A549 (cell line): Measurements from ENCODE around the gene TNIP2. TPM values are rescaled to one million over a fixed set of nuclear protein-coding genes. Genes with fewer than 3 reads are reported as not detected.

ENCODE experiments used
- ATAC-seq, 2 experiments: fragments of 200-7000 bp in 1 of 2; fragments of >200 bp in 1 of 2; cut with Nextera tagmentation in 1 of 2; cut with Tn5 transposase in 1 of 2; 3 replicates each; pipeline versions ENCODE4 v1.8.0 to v1.9.1; 2018 to 2020; ENCODE audit warnings: mild to moderate bottlenecking in 1 of 2, moderate library complexity in 1 of 2
- CTCF ChIA-PET: fragments of 300-600 bp; sonication (Branson Sonifier 250); formaldehyde crosslinking; extraction: SDS; loops from one replicate; lab custom pipeline; 2021; ENCODE audit warnings: antibody characterized with exemption, inconsistent platforms; lab: Yijun Ruan, JAX
- POLR2A ChIA-PET: fragments of 350-600 bp; formaldehyde crosslinking; extraction: SDS; loops from one replicate; lab custom pipeline; 2021; ENCODE audit warnings: antibody characterized with exemption, inconsistent platforms; lab: Yijun Ruan, JAX
- DNase-seq, 2 experiments: peaks; one replicate each; pipeline versions ENCODE4 v3.0.0 to v3.0.0-alpha.2; 2011 to 2016; ENCODE audit warnings: low read depth in 1 of 2, low spot score in 1 of 2
- FAIRE-seq: peaks from 2 replicates; lab custom pipeline; 2011; peaks lifted over from hg19 to GRCh38; lab: Jason Lieb, UNC
- H3K27ac ChIP-seq, 2 experiments: fragments of >200 bp; sonication (Bioruptor Twin); formaldehyde crosslinking; 3 replicates each; pipeline ENCODE4 v1.5.1; 2016 to 2017
- H3K4me1 ChIP-seq: fragments of >200 bp; sonication (Bioruptor Twin); formaldehyde crosslinking; 3 replicates; pipeline ENCODE4 v1.6.1; 2016
- H3K4me2 ChIP-seq: fragments of >200 bp; sonication (Bioruptor Twin); formaldehyde crosslinking; 3 replicates; pipeline ENCODE4 v1.6.1; 2016
- H3K4me3 ChIP-seq: fragments of >200 bp; sonication (Bioruptor Twin); formaldehyde crosslinking; 3 replicates; pipeline ENCODE4 v1.5.1; 2016
- H3K9me3 ChIP-seq: fragments of >200 bp; sonication (Bioruptor Twin); formaldehyde crosslinking; 3 replicates; pipeline ENCODE4 v1.6.1; 2016
- CBX2 ChIP-seq: fragments of 200-600 bp; sonication (generic); IDR thresholded peaks from 2 replicates; pipeline ENCODE4 v1.6.1; 2016; ENCODE audit warnings: low read depth, mild to moderate bottlenecking, borderline replicate concordance
- CHD4 ChIP-seq: fragments of 200-600 bp; sonication (generic); IDR thresholded peaks from 2 replicates; pipeline ENCODE4 v1.6.1; 2016; ENCODE audit warnings: antibody characterized with exemption, mild to moderate bottlenecking, borderline replicate concordance
- CTCF ChIP-seq: fragments of >200 bp; sonication (Bioruptor Twin); formaldehyde crosslinking; IDR thresholded peaks from 3 replicates; pipeline ENCODE4 v1.5.1; 2016
- EHMT2 ChIP-seq: fragments of 200-600 bp; sonication (generic); IDR thresholded peaks from 2 replicates; pipeline ENCODE4 v1.6.1; 2016; ENCODE audit warnings: antibody characterized with exemption, low read depth, mild to moderate bottlenecking, moderate library complexity
- ESRRA ChIP-seq: fragments of 150-350 bp; IDR thresholded peaks from 2 replicates; pipeline ENCODE4 v1.6.1; 2014; ENCODE audit warnings: mild to moderate bottlenecking, low read length, borderline replicate concordance
- FOSB ChIP-seq: fragments of 250-450 bp; sonication (Bioruptor Pico); IDR thresholded peaks from 2 replicates; pipeline ENCODE4 v1.5.0; 2020; ENCODE audit warnings: mild to moderate bottlenecking, moderate library complexity
- FOSL2 ChIP-seq, 2 experiments: fragments of 450-650 bp in 1 of 2; fragments of >200 bp in 1 of 2; sonication (Bioruptor Twin) in 1 of 2; formaldehyde crosslinking; IDR thresholded peaks; 2 replicates each; pipeline versions ENCODE4 v1.5.0 to v1.6.1; 2016 to 2020; ENCODE audit warnings: mild to moderate bottlenecking in 1 of 2, moderate library complexity in 1 of 2
- HEYL ChIP-seq: fragments of 250-450 bp; sonication (Bioruptor Pico); IDR thresholded peaks from 2 replicates; pipeline ENCODE4 v1.8.0; 2021; ENCODE audit warnings: mild to moderate bottlenecking, moderate library complexity
- HOXA7 ChIP-seq: fragments of 250-450 bp; sonication (Bioruptor Pico); IDR thresholded peaks from 2 replicates; pipeline ENCODE4 v1.5.0; 2020; ENCODE audit warnings: mild to moderate bottlenecking, moderate library complexity
- HOXB13 ChIP-seq: fragments of 250-450 bp; sonication (Bioruptor Pico); IDR thresholded peaks from 2 replicates; pipeline ENCODE4 v1.5.0; 2020; ENCODE audit warnings: low read depth, mild to moderate bottlenecking, moderate library complexity
- HOXB5 ChIP-seq: fragments of 250-450 bp; sonication (Bioruptor Pico); IDR thresholded peaks from 2 replicates; pipeline ENCODE4 v1.5.0; 2020; ENCODE audit warnings: mild to moderate bottlenecking, moderate library complexity
- KDM5A ChIP-seq: fragments of 200-600 bp; sonication (generic); IDR thresholded peaks from 2 replicates; pipeline ENCODE4 v1.6.1; 2016; ENCODE audit warnings: antibody characterized with exemption, mild to moderate bottlenecking
- MAZ ChIP-seq: fragments of 150-350 bp; IDR thresholded peaks from 2 replicates; pipeline ENCODE4 v1.6.1; 2014; ENCODE audit warnings: antibody characterized with exemption, low read depth, low read length, borderline replicate concordance
- NPAS2 ChIP-seq: fragments of 250-450 bp; sonication (Bioruptor Pico); IDR thresholded peaks from 2 replicates; pipeline ENCODE4 v1.8.0; 2022; ENCODE audit warnings: mild to moderate bottlenecking, moderate library complexity, borderline replicate concordance
- NR3C1 ChIP-seq: fragments of >200 bp; sonication (Bioruptor Twin); formaldehyde crosslinking; IDR thresholded peaks from 3 replicates; pipeline ENCODE4 v1.6.1; 2017
- RAD21 ChIP-seq, 2 experiments: fragments of >200 bp in 1 of 2; sonication (Bioruptor Twin) in 1 of 2; formaldehyde crosslinking in 1 of 2; IDR thresholded peaks in 1 of 2; conservative IDR thresholded peaks in 1 of 2; 2 replicates in 1 of 2; 3 replicates in 1 of 2; pipeline ENCODE4 v1.6.1; 2012 to 2018; ENCODE audit warnings: inconsistent platforms in 1 of 2
- RCOR1 ChIP-seq: fragments of 150-350 bp; IDR thresholded peaks from 2 replicates; pipeline ENCODE4 v1.6.1; 2014; ENCODE audit warnings: antibody characterized with exemption, low read length, low read depth
- SMC3 ChIP-seq: fragments of >200 bp; sonication (Bioruptor Twin); formaldehyde crosslinking; IDR thresholded peaks from 3 replicates; pipeline ENCODE4 v1.6.1; 2018; ENCODE audit warnings: inconsistent platforms
- TFCP2L1 ChIP-seq: fragments of 250-450 bp; sonication (Bioruptor Pico); IDR thresholded peaks from 2 replicates; pipeline ENCODE4 v1.5.0; 2021; ENCODE audit warnings: mild to moderate bottlenecking
- ZFP36 ChIP-seq: fragments of 450-650 bp; IDR thresholded peaks from 2 replicates; pipeline ENCODE4 v1.6.1; 2014; ENCODE audit warnings: borderline replicate concordance; ENCODE audit not compliant: partially characterized antibody
- WGBS: methylation state at CpG from one replicate; pipeline ENCODE4 v1.1.6; 2017; ENCODE audit errors: missing lambda C conversion rate; 5-methylcytosine and 5-hydroxymethylcytosine counted together
- polyA plus RNA-seq, 4 experiments: library from polyadenylated mRNA; depleted of rRNA in 3 of 4; stranded (reverse); fragments of >200 nt; fragmentation: RNase III in 1 of 4; extraction: RNeasy Plus Mini Kit Qiagen cat#74134 plus additional on column Dnase treatment in 1 of 4; gene quantifications; 2 replicates in 3 of 4; 3 replicates in 1 of 4; pipeline ENCODE4 v1.2.3, GENCODE V29; 2011 to 2017
- TF ChIP-seq, protein P1 (sequence below): IDR thresholded peaks from 2 replicates; pipeline ENCODE4 v1.6.1; 2012
- TF ChIP-seq, protein P2 (sequence below): fragments of 250-450 bp; sonication (Bioruptor Pico); IDR thresholded peaks from 2 replicates; pipeline ENCODE4 v1.5.0; 2020; ENCODE audit warnings: low read depth, mild to moderate bottlenecking, moderate library complexity

The TNIP2 gene
- polyA plus RNA-seq, 2 of the 4 experiments (the other 2 are of a cell fraction) = 20.0 to 27.9 TPM

- Histone ChIP-seq H3K27ac (no peak overlapping the region), H3K4me3 (no peak overlapping the region), H3K4me1 (peaks cover 20% of the 10 kb centered on the region), H3K9me3 (no peaks in the 10 kb centered on the region), H3K4me2 (no peak overlapping the region)
- FAIRE-seq = no peak
- no peak for DNase-seq
- TF ChIP-seq HOXB13 (CRISPR knock-in tag) = no peak
- CTCF ChIA-PET = no interaction called here
- 90% methylated on average over 15 of the region's 21 CpGs for WGBS
- no peak for ATAC-seq
- POLR2A ChIA-PET = no interaction called here
Measured at GRCh38 chr4:2743518-2744445, 12.4 kb downstream of the TNIP2 start.

DNA sequence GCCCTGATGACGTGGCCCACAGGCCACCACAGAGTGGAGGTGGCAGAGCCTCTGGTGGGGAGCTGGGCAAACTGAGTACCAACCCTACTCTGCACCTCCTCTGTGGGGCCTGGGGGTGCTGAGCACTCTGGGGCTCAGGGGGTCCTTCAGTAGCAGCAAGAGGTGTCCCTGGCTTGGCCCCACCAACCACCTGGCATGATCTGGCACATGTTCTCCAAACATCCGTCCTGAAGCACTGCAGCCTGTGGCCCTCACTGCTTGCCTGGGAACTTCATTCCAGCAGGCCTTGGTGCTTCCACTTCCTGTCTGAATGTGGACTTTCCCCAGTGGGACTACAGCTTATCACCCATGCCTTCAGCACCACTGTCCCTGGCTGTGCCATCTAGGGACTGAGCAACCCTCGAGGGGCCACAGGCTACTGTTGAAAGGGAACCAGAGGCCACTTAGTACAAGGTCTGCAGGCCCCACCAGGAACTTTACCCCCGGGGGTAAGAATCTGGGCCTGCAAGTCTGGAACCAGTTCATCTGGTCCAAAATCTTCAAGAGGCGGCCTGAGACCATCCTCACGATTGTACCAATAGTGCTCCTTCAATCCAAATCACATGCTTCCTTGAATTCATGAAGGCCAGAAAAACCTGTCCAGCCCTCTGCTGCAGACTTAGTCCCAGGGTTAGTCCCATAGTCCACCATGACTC, 13.2 kb downstream of the TNIP2 start:
- CTCF ChIA-PET = no interaction called here
- WGBS = 93% methylated on average over 3 of the region's 6 CpGs
- ATAC-seq (no peak), FAIRE-seq (no peak), DNase-seq (no peak)
- POLR2A ChIA-PET = interaction anchor here (0.5 kb wide), 1 partner anchor 138 kb away, joined by 5 read pairs; no protein-coding TSS in a partner anchor
- Histone ChIP-seq H3K4me2 (no peak overlapping the region), H3K9me3 (no peaks in the 10 kb centered on the region), H3K27ac (no peak overlapping the region), H3K4me3 (no peak overlapping the region), H3K4me1 (peaks cover 20% of the 10 kb centered on the region)
- TF ChIP-seq HEYL = no peak
- TF ChIP-seq RAD21 (conservative IDR thresholded peaks at IDR 0.05 in 1 of 2, IDR thresholded peaks at IDR 0.05 in 1 of 2) = no peak
- TF ChIP-seq CTCF = no peak
- no peak for TF ChIP-seq TFCP2L1 (CRISPR knock-in tag)
- no peak for TF ChIP-seq MAZ
- TF ChIP-seq RCOR1 = no peak
- no peak for TF ChIP-seq EHMT2
- TF ChIP-seq, protein P1, sequence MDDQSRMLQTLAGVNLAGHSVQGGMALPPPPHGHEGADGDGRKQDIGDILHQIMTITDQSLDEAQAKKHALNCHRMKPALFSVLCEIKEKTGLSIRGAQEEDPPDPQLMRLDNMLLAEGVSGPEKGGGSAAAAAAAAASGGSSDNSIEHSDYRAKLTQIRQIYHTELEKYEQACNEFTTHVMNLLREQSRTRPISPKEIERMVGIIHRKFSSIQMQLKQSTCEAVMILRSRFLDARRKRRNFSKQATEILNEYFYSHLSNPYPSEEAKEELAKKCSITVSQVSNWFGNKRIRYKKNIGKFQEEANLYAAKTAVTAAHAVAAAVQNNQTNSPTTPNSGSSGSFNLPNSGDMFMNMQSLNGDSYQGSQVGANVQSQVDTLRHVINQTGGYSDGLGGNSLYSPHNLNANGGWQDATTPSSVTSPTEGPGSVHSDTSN = no peak
- TF ChIP-seq HOXB5 (CRISPR knock-in tag) = no peak
- TF ChIP-seq ESRRA = no peak
- TF ChIP-seq FOSB (CRISPR knock-in tag) = no peak
- TF ChIP-seq NPAS2 (CRISPR knock-in tag) = no peak
- TF ChIP-seq CBX2 = no peak
- TF ChIP-seq ZFP36 = no peak

GRCh38 chr4:2742081-2742822, 13.9 kb downstream of the TNIP2 start:
- Histone ChIP-seq H3K27ac (no peak overlapping the region), H3K4me2 (no peak overlapping the region), H3K4me1 (peaks cover 18% of the 10 kb centered on the region), H3K9me3 (no peaks in the 10 kb centered on the region), H3K4me3 (no peak overlapping the region)
- POLR2A ChIA-PET = no interaction called here
- DNase-seq = no peak
- CTCF ChIA-PET = no interaction called here
- over 99% methylated on average over 15 of the region's 27 CpGs for WGBS
- no peak for FAIRE-seq
- ATAC-seq = no peak
- TF ChIP-seq, protein P2, sequence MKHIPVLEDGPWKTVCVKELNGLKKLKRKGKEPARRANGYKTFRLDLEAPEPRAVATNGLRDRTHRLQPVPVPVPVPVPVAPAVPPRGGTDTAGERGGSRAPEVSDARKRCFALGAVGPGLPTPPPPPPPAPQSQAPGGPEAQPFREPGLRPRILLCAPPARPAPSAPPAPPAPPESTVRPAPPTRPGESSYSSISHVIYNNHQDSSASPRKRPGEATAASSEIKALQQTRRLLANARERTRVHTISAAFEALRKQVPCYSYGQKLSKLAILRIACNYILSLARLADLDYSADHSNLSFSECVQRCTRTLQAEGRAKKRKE (CRISPR knock-in tag) = no peak
- TF ChIP-seq FOSB (CRISPR knock-in tag) (no peak), KDM5A (no peak), RCOR1 (no peak), SMC3 (no peak), FOSL2 (IDR thresholded peaks at IDR 0.05) (no peak), FOSL2 (CRISPR knock-in tag; IDR thresholded peaks at IDR 0.05) (no peak), CTCF (no peak), CHD4 (no peak), HOXA7 (CRISPR knock-in tag) (no peak), NR3C1 (no peak)
